GM19025 (cell line): ENCODE measurements around the gene AQP11.

Experiments used
- ATAC-seq: cut with Tn5 transposase; IDR thresholded peaks from one replicate; pipeline ENCODE4 v1.9.1; 2021; ENCODE audit warnings: mild to moderate bottlenecking, low read depth, moderate library complexity; ENCODE audit not compliant: unreplicated experiment

The AQP11 gene

GRCh38 chr11:77654770-77655434, 65.1 kb downstream of the AQP11 start:
- ATAC-seq, result no peak

GRCh38 chr11:77656362-77656761, 66.6 kb downstream of the AQP11 start:
- no peak for ATAC-seq

DNA sequence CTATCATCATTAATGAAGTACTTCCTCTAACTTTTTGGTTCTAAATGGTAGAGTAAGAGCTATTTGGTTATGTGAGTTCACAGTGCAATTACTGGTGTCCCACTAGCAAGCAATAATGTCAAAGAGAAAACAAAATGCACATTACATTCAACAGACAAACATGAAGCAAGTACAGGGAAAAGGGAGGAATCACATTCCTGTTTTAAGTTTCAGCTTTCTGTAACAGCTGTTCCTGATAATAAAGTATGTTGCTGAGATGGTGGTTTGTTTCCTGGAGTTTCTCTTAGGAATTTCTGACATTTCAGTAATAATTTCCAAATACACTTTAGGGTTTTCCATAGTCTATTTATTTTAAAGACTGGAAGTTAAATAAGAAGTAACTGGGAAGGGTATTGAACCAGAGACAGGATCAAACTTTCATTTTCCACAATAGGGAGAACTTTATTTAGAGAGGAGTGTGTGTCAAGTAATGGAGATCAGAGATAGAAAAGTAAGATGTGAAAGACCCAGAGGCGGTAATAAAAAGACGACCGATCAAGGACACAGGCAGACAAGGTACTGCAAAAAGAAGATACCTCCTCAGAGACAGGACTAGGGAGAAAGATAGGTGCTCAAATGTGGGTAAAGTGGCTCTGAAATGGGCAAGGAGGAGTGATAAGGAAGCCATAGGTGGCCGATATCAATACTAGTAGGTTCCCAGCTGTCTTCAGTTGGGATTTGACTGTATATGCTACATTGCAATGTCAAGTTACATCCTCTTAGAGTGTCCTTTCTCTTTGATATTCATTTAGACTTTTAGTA, 68.7 kb downstream of the AQP11 start:
- ATAC-seq, result no peak
